ENCODE measurements around the gene STAG1. TPM values are rescaled to one million over a fixed set of nuclear protein-coding genes. Genes with fewer than 3 reads are reported as not detected.
"Not testable (repeated sequence)": the region's sequence is repeated elsewhere in the genome, so short reads cannot be mapped to it uniquely, and the experiment has no call there.

The STAG1 gene
- total RNA-seq, 1 donor from 2014 or later = 26.0 TPM

DNA sequence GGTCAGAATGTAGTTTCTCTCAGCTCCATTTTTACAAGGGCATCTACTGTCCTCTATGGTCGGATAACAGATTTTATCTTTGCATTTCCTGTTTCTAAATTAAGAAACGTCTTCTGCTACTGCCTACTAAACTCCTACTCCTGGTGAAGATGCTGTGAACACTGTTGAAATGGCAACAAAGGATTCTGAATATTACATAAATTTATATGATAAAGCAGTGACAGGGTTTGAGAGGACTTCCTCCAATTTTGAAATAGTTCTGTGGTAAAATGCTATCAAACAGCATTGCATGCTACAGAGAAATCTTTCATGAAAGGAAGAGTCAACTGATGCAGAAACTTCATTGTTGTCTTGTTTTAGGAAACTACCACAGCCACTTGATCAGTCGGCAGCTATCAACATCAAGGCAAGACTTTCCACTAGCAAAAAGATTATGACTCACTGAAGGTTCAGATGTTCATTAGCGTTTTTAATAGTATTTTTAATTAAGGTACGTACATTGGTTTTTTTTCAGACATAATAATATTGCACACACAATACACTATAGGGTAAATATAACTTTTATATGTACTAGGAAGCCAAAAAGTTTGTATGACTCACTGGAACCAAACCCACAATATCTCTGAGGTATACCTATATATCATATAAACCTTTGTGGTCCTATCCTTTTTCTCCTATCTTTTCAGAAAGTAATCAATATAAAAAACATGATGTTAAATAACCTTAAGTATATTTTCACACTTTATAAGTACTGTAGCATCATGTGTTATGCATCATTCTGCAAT is 156.1 kb downstream of the STAG1 start:
- DNase-seq (ENCODE audit: low spot score) = no peak

DNA sequence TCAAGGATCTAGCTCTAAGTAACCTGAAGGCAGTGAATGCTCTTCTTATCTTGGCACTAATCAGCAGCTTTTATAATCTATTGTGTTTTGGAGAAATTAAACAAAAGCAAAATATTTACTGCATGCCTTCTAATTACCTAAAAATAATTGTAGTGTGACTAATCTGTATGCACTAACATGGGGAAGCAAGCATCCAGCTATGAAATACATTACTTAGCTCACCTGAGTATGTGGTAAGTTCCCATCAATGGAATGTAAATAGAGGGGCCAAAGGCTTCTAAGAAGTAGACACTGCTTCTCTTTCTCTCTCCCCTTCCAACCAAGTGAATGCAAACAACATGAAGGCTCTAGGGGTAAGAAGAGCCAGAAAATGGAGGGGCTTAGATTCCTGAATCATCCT is 165.6 kb downstream of the STAG1 start:
- DNase-seq (ENCODE audit: low spot score) = no peak

DNA sequence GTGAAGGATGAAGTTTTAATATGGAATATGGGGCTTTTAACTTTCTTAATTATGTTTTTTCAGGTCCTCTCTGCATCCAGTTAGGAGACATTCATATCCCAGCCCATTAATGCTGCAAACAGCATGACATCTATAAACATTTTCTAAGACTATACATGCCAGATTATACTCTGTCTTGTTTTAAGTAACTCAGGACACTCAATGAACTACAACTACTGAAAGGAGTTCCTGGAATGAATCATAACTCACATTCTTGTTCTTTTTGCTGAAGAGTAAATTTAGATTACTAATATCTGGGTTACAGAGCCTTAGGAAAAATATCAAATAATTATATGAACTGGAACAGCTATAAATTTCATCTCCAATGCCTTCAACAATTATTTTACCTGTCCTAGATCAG is 167.4 kb downstream of the STAG1 start:
- DNase-seq (ENCODE audit: low spot score) = no peak

DNA sequence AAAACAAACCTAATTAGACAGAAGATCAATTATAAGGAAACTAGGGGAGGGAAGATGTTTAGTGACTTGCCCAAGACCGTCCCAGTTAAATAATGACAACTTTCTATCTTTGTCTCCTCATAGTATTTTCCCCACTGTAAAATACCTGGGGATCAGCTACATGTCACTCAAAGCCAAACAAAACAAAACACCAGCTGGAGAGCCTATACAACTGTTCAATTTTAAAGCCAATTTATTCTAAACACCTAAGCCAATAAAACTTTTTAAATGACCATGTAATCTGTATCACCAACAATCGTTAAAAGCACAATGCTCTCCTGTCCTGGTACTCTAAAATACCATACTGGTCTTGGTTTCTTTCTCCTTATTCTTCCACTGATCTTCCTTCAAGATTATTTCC is 168.4 kb downstream of the STAG1 start:
- no peak for DNase-seq (ENCODE audit: low spot score)

DNA sequence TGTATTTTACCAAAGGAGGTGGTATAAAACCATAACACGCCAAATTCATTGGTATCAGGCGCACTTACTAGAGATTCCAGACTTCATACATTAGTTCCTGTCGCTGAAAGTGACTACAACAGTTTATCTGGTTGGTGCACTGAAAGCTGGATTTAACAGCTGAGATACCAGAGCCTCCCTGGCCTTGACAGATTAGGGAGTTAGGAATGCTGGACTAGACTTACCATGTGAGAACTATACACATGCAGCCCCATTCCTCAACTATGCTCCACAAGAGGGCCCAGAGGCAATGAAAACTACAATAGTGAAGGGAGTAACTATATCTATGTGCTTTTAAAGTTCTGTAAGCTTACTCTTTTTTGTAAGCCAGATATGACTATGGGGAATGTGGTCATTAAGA is 174.4 kb downstream of the STAG1 start:
- DNase-seq (ENCODE audit: low spot score) = no peak

DNA sequence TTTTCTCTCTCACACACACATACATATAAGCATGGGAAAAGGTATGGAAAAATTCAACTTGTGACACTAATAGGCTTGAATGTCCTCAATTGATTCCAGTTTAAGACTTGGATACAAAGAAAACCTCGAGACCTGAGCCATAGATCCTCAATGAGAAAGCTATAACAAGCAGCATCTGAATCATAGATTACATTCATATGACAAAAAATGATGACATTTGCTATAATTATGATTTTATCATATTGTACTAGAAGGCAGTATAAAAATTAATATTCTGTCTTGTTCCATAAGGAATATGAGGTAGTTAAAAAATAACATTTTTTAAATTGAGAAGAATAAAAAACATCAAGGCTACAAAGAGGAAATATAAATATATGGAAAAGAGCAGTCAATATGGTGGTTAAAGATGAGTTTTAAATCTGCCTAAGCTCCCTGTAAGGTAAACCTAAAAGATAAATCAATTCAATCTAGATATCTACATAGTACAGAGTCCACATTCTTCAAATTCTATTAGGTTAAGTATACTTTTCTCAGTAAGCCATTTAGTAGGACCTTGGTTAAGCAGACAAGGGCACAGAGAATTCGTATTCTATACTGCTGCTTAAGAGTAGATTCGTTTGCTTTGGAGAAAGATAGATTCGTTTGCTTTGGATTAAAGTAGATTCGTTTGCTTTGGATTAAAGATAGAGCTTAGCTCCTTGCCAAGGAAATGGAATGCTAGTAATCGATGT is 175.7 kb downstream of the STAG1 start:
- no peak for DNase-seq (ENCODE audit: low spot score)

DNA sequence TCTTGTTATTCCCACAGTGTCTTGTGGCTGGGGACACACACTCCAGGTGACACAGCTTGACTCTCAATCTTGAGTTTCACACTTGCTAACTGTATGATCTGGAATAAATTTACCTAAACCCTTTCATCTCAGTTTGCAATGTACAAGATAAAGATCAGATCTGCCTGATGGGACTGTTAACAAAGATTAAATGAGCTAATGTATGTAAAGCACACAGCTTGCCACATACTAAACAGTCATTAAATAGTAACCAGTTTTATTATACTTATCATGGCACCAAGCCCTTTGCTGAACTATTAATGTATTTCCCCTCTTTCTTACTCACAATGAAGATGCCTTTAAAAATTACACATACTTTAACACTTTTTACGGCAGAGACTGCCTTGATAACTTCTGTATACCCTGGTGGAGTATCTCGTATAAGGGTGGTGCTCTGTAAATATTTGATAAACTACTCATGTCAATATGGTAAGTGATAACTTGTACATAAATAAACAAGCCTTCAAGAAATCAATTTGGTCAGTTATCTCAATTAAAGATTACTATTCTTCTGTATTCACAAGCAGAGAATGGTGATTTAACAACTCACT is 184.5 kb downstream of the STAG1 start:
- no peak for DNase-seq (ENCODE audit: low spot score)

DNA sequence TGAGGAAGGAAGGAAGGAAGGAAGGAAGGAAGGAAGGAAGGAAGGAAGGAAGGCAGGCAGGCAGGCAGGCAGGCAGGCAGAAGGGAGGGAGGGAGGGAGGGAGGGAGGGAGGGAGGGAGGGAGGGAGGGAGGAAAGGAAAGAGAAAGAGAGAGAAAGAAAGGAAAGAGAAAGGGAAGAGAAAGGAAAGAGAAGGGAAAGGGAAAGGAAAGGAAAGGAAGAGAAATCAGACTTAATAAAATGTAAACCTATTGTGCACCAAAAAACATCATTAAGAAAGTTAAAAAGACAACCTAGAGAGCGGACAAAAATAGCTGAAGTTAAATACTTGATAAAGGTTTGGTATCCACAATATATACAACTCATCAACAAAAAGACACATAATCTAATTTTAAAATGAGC is 187.2 kb downstream of the STAG1 start:
- not testable (repeated sequence) for DNase-seq (ENCODE audit: low spot score)

DNA sequence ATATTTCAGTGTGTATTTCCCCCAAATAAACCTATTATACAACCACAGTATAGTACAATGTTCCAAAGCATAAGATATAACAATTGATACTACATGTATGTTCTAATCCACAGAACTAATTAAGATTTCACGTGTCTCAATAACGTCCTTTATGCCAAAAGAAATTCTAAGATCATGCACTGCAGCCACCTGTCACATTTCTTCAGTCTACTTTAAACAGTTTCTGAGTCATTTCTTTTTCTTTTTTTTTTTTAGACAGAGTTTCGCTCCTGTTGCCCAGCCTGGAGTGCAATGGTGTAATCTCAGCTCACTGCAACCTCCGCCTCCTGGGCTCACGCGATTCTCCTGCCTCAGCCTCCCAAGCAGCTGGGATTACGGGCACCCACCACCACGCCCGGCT is 190.2 kb downstream of the STAG1 start:
- DNase-seq (ENCODE audit: low spot score) = no peak

DNA sequence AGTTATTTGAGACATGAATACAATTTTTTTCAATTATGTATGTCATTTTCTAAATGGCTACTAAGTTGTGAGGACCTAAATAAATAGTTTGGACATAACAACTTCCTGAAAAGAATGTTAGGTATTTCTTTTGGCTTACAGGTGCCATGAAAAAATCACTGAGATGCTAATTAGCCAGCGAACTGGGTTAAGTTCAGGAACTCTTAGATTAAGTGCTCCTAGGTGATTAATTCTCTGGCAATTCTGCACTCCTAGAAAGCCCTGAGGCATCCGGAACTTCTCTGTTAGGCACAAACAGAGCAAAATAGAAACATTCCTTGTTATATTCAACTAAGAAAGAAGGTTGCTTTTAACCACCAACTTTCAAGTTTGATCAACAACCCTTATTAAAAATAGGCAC is 192.3 kb downstream of the STAG1 start:
- no peak for DNase-seq (ENCODE audit: low spot score)

DNA sequence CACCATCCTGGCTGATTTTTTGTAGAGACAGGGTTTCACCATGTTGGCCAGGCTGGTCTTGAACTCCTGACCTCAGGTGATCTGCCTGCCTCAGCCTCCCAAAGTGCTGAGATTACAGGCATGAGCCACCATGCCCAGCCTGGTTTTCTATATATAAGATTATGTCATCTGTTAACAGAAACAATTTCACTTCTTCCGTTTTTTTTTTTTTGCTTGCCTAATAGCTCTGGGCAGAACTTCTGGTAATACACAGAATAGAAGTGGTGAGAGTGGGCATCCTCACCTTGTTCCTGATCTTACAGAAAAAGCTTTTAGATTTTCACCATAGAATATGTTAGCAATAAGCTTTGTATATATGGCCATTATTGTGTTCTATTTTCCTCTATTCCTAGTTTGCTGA is 202.7 kb downstream of the STAG1 start:
- not testable (repeated sequence) for DNase-seq (ENCODE audit: low spot score)

DNA sequence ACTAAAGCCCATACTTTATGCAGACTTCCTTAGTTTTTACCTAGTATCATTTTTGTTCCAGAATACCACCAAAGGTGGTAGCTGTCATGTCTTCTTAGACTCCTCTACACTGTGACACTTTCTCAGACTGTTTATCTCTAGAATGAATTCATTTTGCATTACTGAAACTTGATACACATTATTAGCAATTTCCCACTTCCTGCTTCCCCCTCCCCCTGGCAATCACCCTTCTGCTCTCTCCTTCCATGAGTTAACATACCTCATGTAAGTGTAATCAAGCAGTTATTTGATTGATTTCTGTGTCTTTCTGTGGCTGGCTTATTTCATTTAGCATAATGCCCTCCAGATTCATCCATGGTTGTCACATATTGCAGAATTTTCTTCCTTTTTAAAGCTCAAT is 204.9 kb downstream of the STAG1 start:
- no peak for DNase-seq (ENCODE audit: low spot score)

DNA sequence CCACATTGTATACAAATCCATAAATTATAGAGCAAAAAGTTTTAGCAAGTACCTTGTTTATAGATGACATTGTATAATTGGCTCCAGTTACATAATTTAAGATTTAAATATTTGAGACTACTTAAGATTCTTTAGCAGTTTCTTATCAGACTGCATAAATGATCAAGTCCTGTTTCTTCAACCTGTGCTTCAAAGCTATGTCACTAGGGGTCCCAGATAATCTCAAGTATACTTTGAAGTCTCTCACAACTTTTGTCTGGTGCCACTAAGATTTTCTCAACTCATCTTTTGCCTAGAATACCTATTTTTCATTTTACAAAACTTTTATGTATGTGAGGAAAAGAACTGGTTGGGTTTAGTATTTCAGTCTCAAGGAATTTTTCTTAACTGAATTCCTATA is 205.5 kb downstream of the STAG1 start:
- DNase-seq (ENCODE audit: low spot score) = no peak

DNA sequence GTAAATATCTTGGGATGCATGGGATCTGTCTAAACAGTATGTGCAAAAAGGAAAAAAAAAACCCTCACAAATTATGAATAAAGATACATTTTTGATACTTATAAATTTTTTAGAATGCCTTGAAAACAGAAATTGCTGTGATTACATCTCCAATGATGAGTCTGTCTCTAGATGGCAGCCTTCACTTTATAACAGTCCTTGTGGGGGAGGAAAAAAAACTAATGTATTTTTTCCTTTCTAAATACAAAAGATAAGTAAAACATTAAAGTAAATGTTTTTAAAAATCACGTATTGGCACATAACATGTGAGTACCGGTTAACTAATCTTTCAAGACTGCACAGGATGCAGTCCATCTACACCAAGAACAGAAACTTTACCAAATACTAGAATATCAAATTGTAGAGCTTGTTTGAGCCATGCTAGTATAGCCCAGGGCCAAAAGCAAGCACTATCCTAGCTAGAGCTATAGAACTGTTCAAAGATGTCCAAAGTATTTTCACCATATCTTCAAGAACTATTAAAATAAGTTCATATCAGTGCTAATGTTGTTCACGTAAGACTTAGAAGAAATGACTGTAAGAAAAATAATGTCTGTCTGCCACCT is 206.4 kb downstream of the STAG1 start:
- no peak for DNase-seq (ENCODE audit: low spot score)

DNA sequence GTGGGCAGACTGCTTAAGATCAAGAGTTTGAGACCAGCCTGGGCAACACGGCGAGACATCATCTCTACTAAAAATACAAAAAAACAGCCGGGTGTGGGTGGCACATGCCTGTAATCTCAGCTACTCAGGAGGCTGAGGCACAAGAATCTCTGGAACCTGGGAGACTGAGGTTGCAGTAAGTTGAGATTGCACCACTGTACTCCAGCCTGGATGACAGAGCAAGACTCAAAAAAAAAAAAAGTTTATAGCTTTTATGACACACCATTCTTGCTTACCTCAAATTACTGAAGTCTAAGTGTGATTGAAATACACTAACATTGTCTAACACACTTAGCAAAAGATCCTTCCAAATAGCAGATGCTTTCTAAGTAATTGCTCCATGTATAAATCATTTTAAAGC is 207.6 kb downstream of the STAG1 start:
- DNase-seq (ENCODE audit: low spot score) = no peak

DNA sequence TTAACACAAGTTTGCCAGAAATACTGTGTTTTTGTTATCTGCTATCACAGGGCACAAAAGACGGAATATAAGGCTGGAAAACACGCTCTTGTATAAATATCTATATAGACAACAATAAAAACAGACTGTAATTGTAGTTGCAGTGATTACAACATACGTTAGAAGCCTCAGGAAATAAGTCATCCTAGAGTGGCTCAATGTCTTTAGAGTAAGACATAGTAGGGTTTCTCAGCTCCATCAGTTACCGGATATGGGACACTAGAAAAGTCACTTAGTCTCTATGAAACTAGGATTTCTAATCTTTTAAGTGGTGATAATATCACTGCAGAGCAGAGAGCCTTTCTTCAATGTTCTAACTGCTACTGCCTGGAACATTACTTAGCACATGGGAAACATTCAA is 208.8 kb downstream of the STAG1 start:
- no peak for DNase-seq (ENCODE audit: low spot score)

DNA sequence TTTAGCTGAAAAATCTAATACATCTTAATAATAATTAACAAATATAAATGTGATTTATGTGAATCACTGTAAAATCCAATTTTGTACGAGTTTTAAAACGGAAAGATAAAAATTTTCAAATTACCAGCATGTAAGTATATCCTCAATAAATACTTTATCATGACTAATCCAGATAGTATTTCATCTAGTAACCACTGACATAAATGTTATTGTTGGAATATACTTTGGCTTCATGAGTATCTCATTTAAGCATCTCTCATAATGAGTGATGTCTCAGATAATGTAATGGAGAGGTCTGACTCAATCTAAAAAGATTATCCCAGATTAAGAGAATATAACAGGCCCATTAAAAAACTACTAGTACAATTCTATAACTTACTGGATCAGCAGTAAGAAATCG is 216.3 kb downstream of the STAG1 start:
- no peak for DNase-seq (ENCODE audit: low spot score)

DNA sequence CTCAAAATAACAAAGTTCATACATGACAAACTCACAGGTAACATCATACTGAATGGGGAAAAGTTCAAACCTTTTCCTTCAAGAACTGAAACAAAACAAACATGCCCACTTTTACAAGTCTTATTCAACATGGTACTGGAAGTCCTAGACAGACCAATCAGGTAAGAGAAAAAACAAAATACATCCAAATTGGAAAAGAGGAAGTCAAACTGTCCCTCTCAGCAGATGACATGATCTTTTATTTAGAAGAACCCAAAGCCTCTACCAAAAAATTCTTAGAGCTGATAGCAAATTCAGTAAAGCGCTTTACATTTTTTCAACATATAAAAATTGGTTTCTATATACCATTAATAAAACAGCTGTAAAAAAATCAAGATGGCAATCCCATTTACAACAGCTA is 219.4 kb downstream of the STAG1 start:
- no peak for DNase-seq (ENCODE audit: low spot score)

DNA sequence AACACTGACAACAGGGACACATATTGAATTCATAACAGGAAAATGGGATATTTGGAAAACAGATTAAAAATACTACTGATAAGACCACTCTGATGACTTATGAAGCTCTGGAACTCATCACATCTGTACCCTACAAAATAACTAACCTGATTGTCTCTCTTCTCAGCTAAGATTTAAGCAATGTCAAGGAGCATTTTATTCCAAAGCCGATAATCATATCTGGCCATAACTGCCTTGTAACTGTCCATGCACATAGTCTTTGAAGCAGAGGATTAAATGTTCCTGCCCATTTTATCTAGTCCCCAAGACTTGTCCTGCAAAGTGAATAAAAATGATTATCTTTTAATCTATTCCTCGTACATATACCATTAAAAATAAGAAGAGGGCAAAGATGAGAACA is 234.1 kb downstream of the STAG1 start:
- DNase-seq (ENCODE audit: low spot score) = no peak

DNA sequence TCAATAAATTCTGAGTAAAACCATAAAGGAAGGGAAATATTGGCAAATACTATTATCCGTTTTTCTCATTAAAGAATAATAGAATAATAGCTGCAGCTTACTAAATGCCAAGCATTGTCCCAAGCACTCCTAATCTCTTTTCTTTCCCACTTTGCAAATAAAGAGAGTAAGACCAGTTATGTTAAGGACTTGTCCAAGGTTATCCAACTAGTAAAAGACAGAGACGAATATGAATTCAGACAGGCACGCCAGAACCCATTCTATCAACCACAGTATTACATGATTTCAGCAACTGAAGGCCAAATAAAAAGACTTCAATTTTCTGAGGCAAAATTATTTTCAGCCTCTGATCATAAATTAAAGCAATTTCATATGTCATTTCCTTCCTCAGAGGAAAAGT is 235.5 kb downstream of the STAG1 start:
- DNase-seq (ENCODE audit: low spot score) = no peak

DNA sequence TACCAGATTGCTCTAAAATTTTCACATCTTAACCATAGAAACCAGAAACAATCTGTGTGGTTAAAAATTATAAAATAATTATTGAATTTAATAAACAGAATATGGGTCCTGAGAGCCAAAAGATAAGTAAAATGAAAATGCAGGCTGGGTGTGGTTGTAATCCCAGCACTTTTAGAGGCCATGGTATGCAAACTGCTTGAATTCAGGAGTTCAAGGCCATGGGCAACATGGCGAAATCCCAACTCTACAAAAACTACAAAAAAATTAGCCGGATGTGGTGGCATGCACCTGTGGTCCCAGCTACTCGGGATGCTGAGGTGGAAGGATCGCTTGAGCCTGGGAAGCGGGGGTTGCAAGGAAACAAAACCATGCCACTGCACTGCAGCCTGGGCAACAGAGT is 236.1 kb downstream of the STAG1 start:
- no peak for DNase-seq (ENCODE audit: low spot score)

DNA sequence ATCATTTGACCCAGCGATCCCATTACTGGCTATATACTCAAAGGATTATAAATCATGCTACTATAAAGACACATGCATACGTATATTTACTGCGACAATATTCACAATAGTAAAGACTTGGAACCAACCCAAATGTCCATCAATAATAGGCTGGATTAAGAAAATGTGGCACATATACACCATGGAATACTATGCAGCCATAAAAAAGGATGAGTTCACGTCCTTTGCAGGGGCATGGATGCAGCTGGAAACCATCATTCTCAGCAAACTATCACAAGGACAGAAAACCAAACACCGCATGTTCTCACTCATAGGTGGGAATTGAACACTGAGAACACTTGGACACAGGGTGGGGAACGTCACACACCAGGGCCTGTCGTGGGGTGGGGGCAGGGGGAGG is 237.6 kb downstream of the STAG1 start:
- not testable (repeated sequence) for DNase-seq (ENCODE audit: low spot score)

DNA sequence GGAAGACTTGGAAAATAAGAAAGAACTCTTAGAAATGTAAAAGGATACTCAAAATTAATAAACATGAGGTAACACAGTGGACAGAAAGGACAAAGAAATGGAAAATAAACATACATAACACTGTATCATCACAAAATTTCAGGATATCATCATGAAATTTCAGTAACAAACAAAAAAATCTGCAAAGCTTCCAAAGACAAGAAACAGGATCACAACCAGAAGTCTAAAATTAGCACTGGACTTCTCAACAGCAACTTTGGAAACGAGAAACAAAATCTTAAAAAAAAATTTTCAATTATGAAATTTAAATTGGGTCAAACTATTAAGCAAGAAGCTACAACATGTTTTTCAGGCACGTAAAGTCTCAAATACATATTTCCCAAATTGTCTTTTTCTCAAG is 238.8 kb downstream of the STAG1 start:
- no peak for DNase-seq (ENCODE audit: low spot score)
